Rectal smooth muscle tissue (tissue), 1 donor: ENCODE data around the gene DDX51.

Experiments
- H3K27ac ChIP-seq: one replicate; pipeline ENCODE4 v1.7.0; 2013; ENCODE audit warnings: low read depth, low read length, inconsistent platforms
- H3K27me3 ChIP-seq: one replicate; pipeline ENCODE4 v1.7.0; 2013; ENCODE audit warnings: low read length; ENCODE audit not compliant: control insufficient read depth, insufficient read depth
- H3K36me3 ChIP-seq: one replicate; pipeline ENCODE4 v1.7.0; 2013; ENCODE audit warnings: low read length; ENCODE audit not compliant: control insufficient read depth, insufficient read depth
- H3K4me1 ChIP-seq: one replicate; pipeline ENCODE4 v1.7.0; 2013; ENCODE audit warnings: low read length; ENCODE audit not compliant: control insufficient read depth, insufficient read depth
- H3K4me3 ChIP-seq: one replicate; pipeline ENCODE4 v1.7.0; 2013; ENCODE audit warnings: low read length
- H3K9ac ChIP-seq: one replicate; pipeline ENCODE4 v1.7.0; 2013; ENCODE audit warnings: low read length

The DDX51 gene

DNA sequence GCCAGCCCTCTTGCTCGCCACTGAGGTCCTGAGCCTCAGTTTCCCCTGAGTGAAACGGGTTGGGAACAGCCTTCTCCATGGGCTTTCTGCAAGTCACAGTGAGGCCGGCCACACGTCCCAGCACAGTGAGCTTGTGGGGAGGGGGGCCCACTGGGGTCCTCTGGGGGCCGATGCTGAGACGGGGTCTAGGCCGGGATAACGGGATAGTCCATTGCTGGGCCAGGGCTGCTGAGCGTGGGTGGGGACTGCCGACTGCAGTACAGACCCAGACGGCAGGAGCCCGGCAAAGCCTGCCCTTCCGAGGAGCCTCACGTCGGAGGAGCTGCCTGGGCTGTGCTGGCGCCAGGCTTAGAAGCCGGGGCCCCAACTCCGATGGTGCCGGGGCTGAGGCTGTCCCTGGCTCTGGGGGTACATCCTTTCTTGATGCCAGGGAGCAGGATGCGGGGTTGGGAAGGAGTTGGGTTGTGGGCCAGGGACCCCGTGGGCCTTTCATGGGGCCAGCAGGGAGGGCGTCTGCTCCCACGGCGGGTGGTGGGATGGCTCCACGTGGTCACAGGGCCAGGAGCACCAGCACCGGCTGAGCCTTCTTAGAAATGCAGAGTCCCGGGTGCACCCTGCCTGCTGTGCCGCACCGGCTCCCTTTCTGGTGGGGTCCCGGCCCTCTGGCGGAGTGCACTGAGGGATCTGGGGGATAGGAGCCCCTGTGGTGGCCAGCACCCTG is 24.4 kb upstream of the DDX51 start:
- H3K27me3 ChIP-seq: peaks cover 3% of the 10 kb centered on the region
- H3K36me3 ChIP-seq: no peaks in the 10 kb centered on the region
- no peak overlapping the region for H3K9ac ChIP-seq
- no peak overlapping the region for H3K27ac ChIP-seq
- H3K4me3 ChIP-seq: no peak overlapping the region
- no peaks in the 10 kb centered on the region for H3K4me1 ChIP-seq

- Histone ChIP-seq H3K4me1 (no peaks in the 10 kb centered on the region), H3K36me3 (no peaks in the 10 kb centered on the region), H3K27me3 (peaks cover 3% of the 10 kb centered on the region), H3K9ac (no peak overlapping the region), H3K4me3 (no peak overlapping the region), H3K27ac (no peak overlapping the region)
These were observed 23.6 kb upstream of the DDX51 start for GRCh38 chr12:132167611-132168310.

GRCh38 chr12:132166801-132167591 is 22.9 kb upstream of the DDX51 start:
- H3K36me3 ChIP-seq: no peaks in the 10 kb centered on the region
- no peaks in the 10 kb centered on the region for H3K4me1 ChIP-seq
- H3K9ac ChIP-seq: no peak overlapping the region
- no peak overlapping the region for H3K4me3 ChIP-seq
- H3K27ac ChIP-seq: no peak overlapping the region
- H3K27me3 ChIP-seq: peaks cover 3% of the 10 kb centered on the region

DNA sequence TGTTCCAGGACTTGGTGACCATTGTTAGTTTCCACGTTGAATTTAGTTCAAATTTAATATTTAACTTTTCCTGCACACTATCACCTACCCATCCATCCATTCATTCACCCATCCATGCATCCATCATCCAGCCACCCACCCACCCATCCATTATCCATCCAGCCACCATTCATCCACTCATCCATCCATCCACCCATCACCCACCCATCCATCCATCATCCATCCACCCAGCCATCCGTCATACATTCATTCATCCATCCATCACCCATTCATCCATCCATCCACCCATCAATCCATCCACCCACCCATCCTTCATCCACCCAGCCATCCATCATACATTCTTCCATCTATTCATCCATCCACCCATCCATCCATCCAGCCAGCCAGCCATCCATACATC is 22.0 kb upstream of the DDX51 start:
- Histone ChIP-seq H3K4me3 (no peak overlapping the region), H3K27me3 (peaks cover 3% of the 10 kb centered on the region), H3K9ac (no peak overlapping the region), H3K27ac (no peak overlapping the region), H3K4me1 (no peaks in the 10 kb centered on the region), H3K36me3 (no peaks in the 10 kb centered on the region)

DNA sequence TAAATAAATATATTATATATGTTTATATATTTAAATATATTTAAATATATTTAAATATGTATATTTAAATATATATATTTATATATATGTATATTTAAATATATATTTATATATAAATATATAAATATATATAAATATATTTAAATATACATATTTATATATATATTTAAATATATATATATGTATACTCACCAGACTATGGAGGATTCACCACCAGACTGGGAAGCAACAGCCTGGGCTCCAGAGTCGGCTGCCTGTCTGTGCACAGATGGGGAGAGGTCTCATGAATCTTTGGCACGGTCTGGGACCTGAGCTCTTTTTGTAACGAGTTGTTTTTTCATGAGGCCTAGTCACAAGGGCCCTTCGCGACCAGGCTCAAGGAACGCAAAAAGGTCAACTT is 21.5 kb upstream of the DDX51 start:
- H3K4me1 ChIP-seq: no peaks in the 10 kb centered on the region
- H3K4me3 ChIP-seq: no peak overlapping the region
- H3K9ac ChIP-seq: no peak overlapping the region
- peaks cover 3% of the 10 kb centered on the region for H3K27me3 ChIP-seq
- no peak overlapping the region for H3K27ac ChIP-seq
- H3K36me3 ChIP-seq: no peaks in the 10 kb centered on the region

GRCh38 chr12:132164426-132164825 is 20.3 kb upstream of the DDX51 start:
- Histone ChIP-seq H3K27ac (no peak overlapping the region), H3K4me3 (no peak overlapping the region), H3K4me1 (no peaks in the 10 kb centered on the region), H3K27me3 (peaks cover under 1% of the 10 kb centered on the region), H3K9ac (no peak overlapping the region), H3K36me3 (no peaks in the 10 kb centered on the region)

GRCh38 chr12:132163911-132164288 is 19.8 kb upstream of the DDX51 start:
- no peak overlapping the region for H3K9ac ChIP-seq
- no peaks in the 10 kb centered on the region for H3K4me1 ChIP-seq
- H3K36me3 ChIP-seq: no peaks in the 10 kb centered on the region
- no peaks in the 10 kb centered on the region for H3K27me3 ChIP-seq
- no peak overlapping the region for H3K27ac ChIP-seq
- H3K4me3 ChIP-seq: no peak overlapping the region

DNA sequence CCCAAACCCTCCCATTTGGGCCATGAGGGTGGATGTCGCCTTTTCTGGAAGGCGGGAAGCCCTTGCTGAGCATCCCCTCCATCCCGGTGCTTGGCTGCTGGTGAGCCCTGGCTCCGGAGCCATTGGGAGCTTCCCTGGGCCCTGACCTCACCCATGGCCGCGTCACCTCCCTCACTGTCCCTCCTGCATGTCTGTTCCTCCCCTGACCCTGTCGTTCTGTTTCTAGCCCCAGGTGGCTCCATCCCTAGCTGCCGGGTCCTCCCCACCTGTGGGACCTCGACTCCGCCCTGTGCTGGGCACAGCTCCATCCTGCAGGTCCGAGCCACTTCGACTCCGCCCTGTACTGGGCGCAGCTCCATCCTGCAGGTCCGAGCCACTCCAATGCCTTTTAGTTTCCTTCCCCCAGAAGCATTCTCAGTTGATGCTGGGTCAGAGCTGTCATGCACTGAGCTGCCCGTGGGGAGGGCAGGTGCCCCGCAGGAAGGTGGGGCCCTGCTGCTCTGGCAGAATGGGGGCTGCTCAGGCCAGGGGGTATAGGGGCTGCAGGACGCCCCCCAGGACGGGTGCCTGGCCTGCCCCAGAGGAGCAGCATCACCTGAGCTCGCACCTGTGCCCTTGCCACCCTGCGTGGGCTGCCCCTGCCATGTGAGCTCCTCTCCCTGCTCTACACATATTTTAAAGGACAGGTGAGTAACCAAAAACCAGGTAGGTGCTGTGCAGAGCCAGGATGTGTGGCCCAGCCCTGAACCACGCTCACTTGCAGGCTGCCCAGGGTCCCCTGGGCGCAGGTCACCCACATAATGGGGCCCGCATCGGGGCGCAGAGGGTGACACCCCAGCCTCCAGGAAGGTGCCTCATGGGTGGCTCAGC is 19.2 kb upstream of the DDX51 start:
- Histone ChIP-seq H3K9ac (no peak overlapping the region), H3K36me3 (no peaks in the 10 kb centered on the region), H3K27me3 (no peaks in the 10 kb centered on the region), H3K4me3 (no peak overlapping the region), H3K27ac (no peak overlapping the region), H3K4me1 (no peaks in the 10 kb centered on the region)

- Histone ChIP-seq H3K27ac (no peak overlapping the region), H3K27me3 (no peaks in the 10 kb centered on the region), H3K4me1 (no peaks in the 10 kb centered on the region), H3K36me3 (peaks cover 4% of the 10 kb centered on the region), H3K9ac (no peak overlapping the region), H3K4me3 (no peak overlapping the region)
These were observed 18.5 kb upstream of the DDX51 start for GRCh38 chr12:132162508-132163031.

DNA sequence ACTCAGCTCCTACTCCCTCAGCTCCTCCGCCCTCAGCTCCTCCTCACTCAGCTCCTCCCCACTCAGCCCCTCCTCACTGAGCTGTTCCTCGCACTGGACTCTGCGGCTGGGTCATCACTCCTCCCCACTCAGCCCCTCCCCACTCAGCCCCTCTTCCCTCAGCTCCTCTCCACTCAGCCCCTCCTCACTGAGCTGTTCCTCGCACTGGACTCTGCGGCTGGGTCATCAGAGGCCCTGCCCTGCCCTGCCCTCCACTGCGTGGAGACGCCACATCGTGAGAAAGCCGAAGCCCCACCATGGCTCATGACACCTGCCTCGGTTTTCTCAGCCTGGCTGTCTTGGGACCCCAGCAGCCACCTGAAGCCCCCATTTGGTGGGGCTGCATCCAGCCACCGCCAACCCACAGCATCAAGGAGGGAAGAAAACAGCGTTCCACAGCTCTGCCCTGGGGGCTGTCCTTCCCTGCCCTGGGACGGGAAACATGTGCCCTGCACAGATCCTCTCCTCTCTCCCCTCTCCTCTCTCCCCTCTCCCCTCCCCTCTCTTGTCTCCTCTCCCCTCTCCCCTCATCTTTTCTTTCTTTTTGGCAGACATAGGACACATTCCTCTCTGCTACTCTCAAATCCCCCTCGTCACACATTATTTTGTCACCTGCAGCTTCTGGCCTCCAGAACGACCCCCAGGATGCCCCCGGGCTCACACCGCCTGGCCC is 17.8 kb upstream of the DDX51 start:
- Histone ChIP-seq H3K9ac (no peak overlapping the region), H3K36me3 (peaks cover 5% of the 10 kb centered on the region), H3K4me3 (no peak overlapping the region), H3K27ac (no peak overlapping the region), H3K27me3 (no peaks in the 10 kb centered on the region), H3K4me1 (no peaks in the 10 kb centered on the region)

- Histone ChIP-seq H3K4me1 (no peaks in the 10 kb centered on the region), H3K36me3 (peaks cover 5% of the 10 kb centered on the region), H3K27ac (no peak overlapping the region), H3K4me3 (no peak overlapping the region), H3K9ac (no peak overlapping the region), H3K27me3 (no peaks in the 10 kb centered on the region)
These were observed 17.1 kb upstream of the DDX51 start for GRCh38 chr12:132161036-132161781.
